A549 (cell line): ENCODE data around the gene CHPF2. TPM values are rescaled to one million over a fixed set of nuclear protein-coding genes. Genes with fewer than 3 reads are reported as not detected.

ENCODE experiments used
- ATAC-seq, 2 experiments: fragments of 200-7000 bp in 1 of 2; fragments of >200 bp in 1 of 2; cut with Nextera tagmentation in 1 of 2; cut with Tn5 transposase in 1 of 2; 3 replicates each; pipeline versions ENCODE4 v1.8.0 to v1.9.1; 2018 to 2020; ENCODE audit warnings: mild to moderate bottlenecking in 1 of 2, moderate library complexity in 1 of 2
- CTCF ChIA-PET: fragments of 300-600 bp; sonication (Branson Sonifier 250); formaldehyde crosslinking; extraction: SDS; loops from one replicate; lab custom pipeline; 2021; ENCODE audit warnings: antibody characterized with exemption, inconsistent platforms; lab: Yijun Ruan, JAX
- POLR2A ChIA-PET: fragments of 350-600 bp; formaldehyde crosslinking; extraction: SDS; loops from one replicate; lab custom pipeline; 2021; ENCODE audit warnings: antibody characterized with exemption, inconsistent platforms; lab: Yijun Ruan, JAX
- DNase-seq, 2 experiments: peaks; one replicate each; pipeline versions ENCODE4 v3.0.0 to v3.0.0-alpha.2; 2011 to 2016; ENCODE audit warnings: low read depth in 1 of 2, low spot score in 1 of 2
- FAIRE-seq: peaks from 2 replicates; lab custom pipeline; 2011; peaks lifted over from hg19 to GRCh38; lab: Jason Lieb, UNC
- H3K27ac ChIP-seq, 2 experiments: fragments of >200 bp; sonication (Bioruptor Twin); formaldehyde crosslinking; 3 replicates each; pipeline ENCODE4 v1.5.1; 2016 to 2017
- H3K4me1 ChIP-seq: fragments of >200 bp; sonication (Bioruptor Twin); formaldehyde crosslinking; 3 replicates; pipeline ENCODE4 v1.6.1; 2016
- H3K4me2 ChIP-seq: fragments of >200 bp; sonication (Bioruptor Twin); formaldehyde crosslinking; 3 replicates; pipeline ENCODE4 v1.6.1; 2016
- H3K4me3 ChIP-seq: fragments of >200 bp; sonication (Bioruptor Twin); formaldehyde crosslinking; 3 replicates; pipeline ENCODE4 v1.5.1; 2016
- H3K9me3 ChIP-seq: fragments of >200 bp; sonication (Bioruptor Twin); formaldehyde crosslinking; 3 replicates; pipeline ENCODE4 v1.6.1; 2016
- CEBPB ChIP-seq, 2 experiments: fragments of >200 bp in 1 of 2; sonication (Bioruptor Twin) in 1 of 2; formaldehyde crosslinking in 1 of 2; IDR thresholded peaks; 2 replicates each; pipeline ENCODE4 v1.6.1; 2012 to 2016
- CHD4 ChIP-seq: fragments of 200-600 bp; sonication (generic); IDR thresholded peaks from 2 replicates; pipeline ENCODE4 v1.6.1; 2016; ENCODE audit warnings: antibody characterized with exemption, mild to moderate bottlenecking, borderline replicate concordance
- EHF ChIP-seq: fragments of 250-450 bp; sonication (Bioruptor Pico); IDR thresholded peaks from 2 replicates; pipeline ENCODE4 v1.5.0; 2020; ENCODE audit warnings: mild to moderate bottlenecking
- EHMT2 ChIP-seq: fragments of 200-600 bp; sonication (generic); IDR thresholded peaks from 2 replicates; pipeline ENCODE4 v1.6.1; 2016; ENCODE audit warnings: antibody characterized with exemption, low read depth, mild to moderate bottlenecking, moderate library complexity
- HOXA7 ChIP-seq: fragments of 250-450 bp; sonication (Bioruptor Pico); IDR thresholded peaks from 2 replicates; pipeline ENCODE4 v1.5.0; 2020; ENCODE audit warnings: mild to moderate bottlenecking, moderate library complexity
- HOXB5 ChIP-seq: fragments of 250-450 bp; sonication (Bioruptor Pico); IDR thresholded peaks from 2 replicates; pipeline ENCODE4 v1.5.0; 2020; ENCODE audit warnings: mild to moderate bottlenecking, moderate library complexity
- JUNB ChIP-seq: fragments of >200 bp; sonication (Bioruptor Twin); formaldehyde crosslinking; IDR thresholded peaks from 2 replicates; pipeline ENCODE4 v1.6.1; 2016
- KDM1A ChIP-seq: fragments of 200-600 bp; sonication (generic); IDR thresholded peaks from 2 replicates; pipeline ENCODE4 v1.6.1; 2016; ENCODE audit warnings: low read depth, mild to moderate bottlenecking
- KDM5A ChIP-seq: fragments of 200-600 bp; sonication (generic); IDR thresholded peaks from 2 replicates; pipeline ENCODE4 v1.6.1; 2016; ENCODE audit warnings: antibody characterized with exemption, mild to moderate bottlenecking
- MAX ChIP-seq: IDR thresholded peaks from 2 replicates; pipeline ENCODE4 v1.6.1; 2012
- PHF8 ChIP-seq: fragments of 200-600 bp; sonication (generic); IDR thresholded peaks from 2 replicates; pipeline ENCODE4 v1.6.1; 2016; ENCODE audit warnings: low read depth, mild to moderate bottlenecking, antibody characterized with exemption, moderate library complexity, borderline replicate concordance
- POLR2AphosphoS2 ChIP-seq: conservative IDR thresholded peaks from 2 replicates; pipeline ENCODE4 v1.6.1; 2012; ENCODE audit warnings: low read length, improper control_type of control experiment, inconsistent platforms
- RFX5 ChIP-seq: fragments of 450-650 bp; IDR thresholded peaks from 2 replicates; pipeline ENCODE4 v1.7.1; 2014; ENCODE audit warnings: antibody characterized with exemption, mild to moderate bottlenecking, moderate library complexity
- ZNF302 ChIP-seq: fragments of 250-450 bp; sonication (Bioruptor Pico); IDR thresholded peaks from 2 replicates; pipeline ENCODE4 v1.9.0; 2021; ENCODE audit warnings: inconsistent platforms, mild to moderate bottlenecking, moderate library complexity
- WGBS: methylation state at CpG from one replicate; pipeline ENCODE4 v1.1.6; 2017; ENCODE audit errors: missing lambda C conversion rate; 5-methylcytosine and 5-hydroxymethylcytosine counted together
- polyA plus RNA-seq, 4 experiments: library from polyadenylated mRNA; depleted of rRNA in 3 of 4; stranded (reverse); fragments of >200 nt; fragmentation: RNase III in 1 of 4; extraction: RNeasy Plus Mini Kit Qiagen cat#74134 plus additional on column Dnase treatment in 1 of 4; gene quantifications; 2 replicates in 3 of 4; 3 replicates in 1 of 4; pipeline ENCODE4 v1.2.3, GENCODE V29; 2011 to 2017

The CHPF2 gene
- polyA plus RNA-seq, 2 of the 4 experiments (the other 2 are of a cell fraction), result 14.9 to 29.6 TPM

- Histone ChIP-seq H3K4me1 (no peaks in the 10 kb centered on the region), H3K4me3 (no peak overlapping the region), H3K27ac (no peak overlapping the region), H3K4me2 (no peak overlapping the region), H3K9me3 (peaks cover 9% of the 10 kb centered on the region; the same call in 1 of the 3 replicates)
- FAIRE-seq, result no peak
- TF ChIP-seq POLR2AphosphoS2 (no peak), EHF (CRISPR knock-in tag) (no peak), HOXB5 (CRISPR knock-in tag) (no peak)
- POLR2A ChIA-PET, result no interaction called here
- DNase-seq, result no peak
- 52% methylated on average over 2 of the region's 2 CpGs for WGBS
- CTCF ChIA-PET, result interaction anchor here (2.2 kb wide), 1 partner anchor 32 kb away, joined by 6 read pairs; no protein-coding TSS in a partner anchor
- no peak for ATAC-seq
These were observed 51.0 kb downstream of the CHPF2 start for GRCh38 chr7:151283302-151283701.

DNA sequence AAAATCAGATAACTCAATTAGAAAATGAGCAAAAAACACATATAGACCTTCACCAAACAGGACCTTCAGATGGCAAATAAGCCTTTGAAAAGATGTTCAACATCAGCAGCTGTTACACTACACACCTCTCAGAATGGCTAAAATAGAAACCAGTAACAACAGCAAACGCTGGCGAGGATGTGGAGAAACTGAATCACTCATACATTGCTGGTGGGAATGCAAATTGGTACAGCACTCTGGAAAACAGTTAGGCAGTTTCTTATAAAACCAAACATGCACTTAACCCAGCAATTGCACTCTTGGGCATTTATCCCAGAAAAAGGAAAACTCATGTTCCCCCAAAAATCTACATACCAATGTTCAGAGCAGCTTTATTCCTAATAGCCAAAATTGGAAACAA lies 53.9 kb downstream of the CHPF2 start:
- Histone ChIP-seq H3K4me1 (no peaks in the 10 kb centered on the region), H3K9me3 (peaks cover 9% of the 10 kb centered on the region; the same call in 1 of the 3 replicates), H3K27ac (no peak overlapping the region), H3K4me3 (no peak overlapping the region), H3K4me2 (no peak overlapping the region)
- ATAC-seq (no peak), DNase-seq (no peak), FAIRE-seq (no peak)
- TF ChIP-seq EHMT2 (no peak), EHF (CRISPR knock-in tag) (no peak), KDM5A (no peak), RFX5 (no peak), MAX (no peak), CEBPB (IDR thresholded peaks at IDR 0.05) (no peak), PHF8 (no peak), ZNF302 (CRISPR knock-in tag) (no peak), JUNB (no peak), CHD4 (no peak), KDM1A (no peak), HOXA7 (no peak)
- CTCF ChIA-PET, result interaction anchor here (0.6 to 1.4 kb wide), 6 partner anchors 13 to 65 kb away, joined by 3 to 7 read pairs (median 3); no protein-coding TSS in a partner anchor
- POLR2A ChIA-PET, result no interaction called here
- 47% methylated on average over 2 of the region's 2 CpGs for WGBS

Other genes starting within 250 kb of the CHPF2 start
- 0.42 and 0.52 TPM in 2 replicates for gene NOS3, start 241.5 kb upstream of the CHPF2 start, polyA plus RNA-seq (2011; rRNA removed)
- gene NOS3, start 241.5 kb upstream of the CHPF2 start, polyA plus RNA-seq (2017; fragmentation: RNase III; extraction: RNeasy Plus Mini Kit Qiagen cat#74134 plus additional on column Dnase treatment), result 0.46 to 0.71 TPM (median 0.51 TPM) in 3 replicates
- 0.06 and 0.19 TPM in 2 replicates for gene ATG9B, start 208.0 kb upstream of the CHPF2 start, polyA plus RNA-seq (2011; rRNA removed)
- 0.17 to 0.23 TPM (median 0.21 TPM) in 3 replicates for gene ATG9B, start 208.0 kb upstream of the CHPF2 start, polyA plus RNA-seq (2017; fragmentation: RNase III; extraction: RNeasy Plus Mini Kit Qiagen cat#74134 plus additional on column Dnase treatment)
- 19.6 and 22.7 TPM in 2 replicates for gene ABCB8, start 204.0 kb upstream of the CHPF2 start, polyA plus RNA-seq (2011; rRNA removed)
- gene ABCB8, start 204.0 kb upstream of the CHPF2 start, polyA plus RNA-seq (2017; fragmentation: RNase III; extraction: RNeasy Plus Mini Kit Qiagen cat#74134 plus additional on column Dnase treatment), result 34.3 to 41.1 TPM (median 38.6 TPM) in 3 replicates
- 4.1 and 4.4 TPM in 2 replicates for gene ASIC3, start 184.0 kb upstream of the CHPF2 start, polyA plus RNA-seq (2011; rRNA removed)
- 7.5 to 11.4 TPM (median 9.8 TPM) in 3 replicates for gene ASIC3, start 184.0 kb upstream of the CHPF2 start, polyA plus RNA-seq (2017; fragmentation: RNase III; extraction: RNeasy Plus Mini Kit Qiagen cat#74134 plus additional on column Dnase treatment)
- 29.6 and 30.0 TPM in 2 replicates for gene CDK5, start 174.6 kb upstream of the CHPF2 start, polyA plus RNA-seq (2011; rRNA removed)
- 41.2 to 51.0 TPM (median 50.3 TPM) in 3 replicates for gene CDK5, start 174.6 kb upstream of the CHPF2 start, polyA plus RNA-seq (2017; fragmentation: RNase III; extraction: RNeasy Plus Mini Kit Qiagen cat#74134 plus additional on column Dnase treatment)
- gene SLC4A2, start 172.9 kb upstream of the CHPF2 start, polyA plus RNA-seq (2011; rRNA removed), result 99.6 and 112 TPM in 2 replicates
- 253 to 280 TPM (median 275 TPM) in 3 replicates for gene SLC4A2, start 172.9 kb upstream of the CHPF2 start, polyA plus RNA-seq (2017; fragmentation: RNase III; extraction: RNeasy Plus Mini Kit Qiagen cat#74134 plus additional on column Dnase treatment)
- gene FASTK, start 151.7 kb upstream of the CHPF2 start, polyA plus RNA-seq (2011; rRNA removed), result 38.5 and 51.7 TPM in 2 replicates
- gene FASTK, start 151.7 kb upstream of the CHPF2 start, polyA plus RNA-seq (2017; fragmentation: RNase III; extraction: RNeasy Plus Mini Kit Qiagen cat#74134 plus additional on column Dnase treatment), result 66.0 to 78.6 TPM (median 72.4 TPM) in 3 replicates
- 12.4 and 14.0 TPM in 2 replicates for gene TMUB1, start 149.0 kb upstream of the CHPF2 start, polyA plus RNA-seq (2011; rRNA removed)
- 31.5 to 37.7 TPM (median 37.3 TPM) in 3 replicates for gene TMUB1, start 149.0 kb upstream of the CHPF2 start, polyA plus RNA-seq (2017; fragmentation: RNase III; extraction: RNeasy Plus Mini Kit Qiagen cat#74134 plus additional on column Dnase treatment)
- 33.8 and 34.1 TPM in 2 replicates for gene AGAP3, start 146.0 kb upstream of the CHPF2 start, polyA plus RNA-seq (2011; rRNA removed)
- 42.6 to 45.9 TPM (median 43.1 TPM) in 3 replicates for gene AGAP3, start 146.0 kb upstream of the CHPF2 start, polyA plus RNA-seq (2017; fragmentation: RNase III; extraction: RNeasy Plus Mini Kit Qiagen cat#74134 plus additional on column Dnase treatment)
- gene GBX1, start 64.8 kb upstream of the CHPF2 start, polyA plus RNA-seq (2011; rRNA removed), result not detected in 2 replicates
- not detected in 3 replicates for gene GBX1, start 64.8 kb upstream of the CHPF2 start, polyA plus RNA-seq (2017; fragmentation: RNase III; extraction: RNeasy Plus Mini Kit Qiagen cat#74134 plus additional on column Dnase treatment)
- gene ASB10, start 45.2 kb upstream of the CHPF2 start, polyA plus RNA-seq (2011; rRNA removed), result not detected in 2 replicates
- not detected in 3 replicates for gene ASB10, start 45.2 kb upstream of the CHPF2 start, polyA plus RNA-seq (2017; fragmentation: RNase III; extraction: RNeasy Plus Mini Kit Qiagen cat#74134 plus additional on column Dnase treatment)
- gene H2BK1, start 22.0 kb upstream of the CHPF2 start, polyA plus RNA-seq (2011; rRNA removed), result not detected in 2 replicates
- gene H2BK1, start 22.0 kb upstream of the CHPF2 start, polyA plus RNA-seq (2017; fragmentation: RNase III; extraction: RNeasy Plus Mini Kit Qiagen cat#74134 plus additional on column Dnase treatment), result not detected in 3 replicates
- 47.8 and 53.8 TPM in 2 replicates for gene ABCF2, start 5.3 kb upstream of the CHPF2 start, polyA plus RNA-seq (2011; rRNA removed)
- 69.1 to 76.3 TPM (median 70.9 TPM) in 3 replicates for gene ABCF2, start 5.3 kb upstream of the CHPF2 start, polyA plus RNA-seq (2017; fragmentation: RNase III; extraction: RNeasy Plus Mini Kit Qiagen cat#74134 plus additional on column Dnase treatment)
- gene SMARCD3, start 16.2 kb downstream of the CHPF2 start, polyA plus RNA-seq (2011; rRNA removed), result 12.5 and 14.5 TPM in 2 replicates
- gene SMARCD3, start 16.2 kb downstream of the CHPF2 start, polyA plus RNA-seq (2017; fragmentation: RNase III; extraction: RNeasy Plus Mini Kit Qiagen cat#74134 plus additional on column Dnase treatment), result 10.6 to 11.9 TPM (median 11.6 TPM) in 3 replicates
- 65.6 and 105 TPM in 2 replicates for gene NUB1, start 109.3 kb downstream of the CHPF2 start, polyA plus RNA-seq (2011; rRNA removed)
- 42.5 to 45.1 TPM (median 45.0 TPM) in 3 replicates for gene NUB1, start 109.3 kb downstream of the CHPF2 start, polyA plus RNA-seq (2017; fragmentation: RNase III; extraction: RNeasy Plus Mini Kit Qiagen cat#74134 plus additional on column Dnase treatment)
- gene WDR86, start 177.6 kb downstream of the CHPF2 start, polyA plus RNA-seq (2011; rRNA removed), result 0.19 and 0.44 TPM in 2 replicates
- gene WDR86, start 177.6 kb downstream of the CHPF2 start, polyA plus RNA-seq (2017; fragmentation: RNase III; extraction: RNeasy Plus Mini Kit Qiagen cat#74134 plus additional on column Dnase treatment), result 0.17 to 0.28 TPM (median 0.18 TPM) in 3 replicates
- gene CRYGN, start 207.7 kb downstream of the CHPF2 start, polyA plus RNA-seq (2011; rRNA removed), result not detected in 2 replicates
- gene CRYGN, start 207.7 kb downstream of the CHPF2 start, polyA plus RNA-seq (2017; fragmentation: RNase III; extraction: RNeasy Plus Mini Kit Qiagen cat#74134 plus additional on column Dnase treatment), result 0.07 TPM in 1 of 3 replicates, not detected in the others